T-helper 1 cell treated with Interleukin-12 subunit alpha and Interleukin-12 subunit beta and Interleukin-4 antibody, amounts not matched to agents 30 ng/mL and 1 ng/mL, for 36 hours (primary cell): Measurements from ENCODE around the gene IRF2BP1. TPM values are rescaled to one million over a fixed set of nuclear protein-coding genes. Genes with fewer than 3 reads are reported as not detected.
"Not testable (repeated sequence)": the region's sequence is repeated elsewhere in the genome, so short reads cannot be mapped to it uniquely, and the experiment has no call there.

Experiments used
- intact Hi-C: fragments of 100-400 bp; cut with micrococcal nuclease; formaldehyde crosslinking; loops from one replicate; pipeline ENCODE4 v1.15.1; 2024
- total RNA-seq: library from RNA; stranded (reverse); gene quantifications from 2 replicates; pipeline ENCODE4 v1.2.3, GENCODE V29; 2022

Gene IRF2BP1
- total RNA-seq, 1 donor from 2014 or later, result 15.2 TPM

DNA sequence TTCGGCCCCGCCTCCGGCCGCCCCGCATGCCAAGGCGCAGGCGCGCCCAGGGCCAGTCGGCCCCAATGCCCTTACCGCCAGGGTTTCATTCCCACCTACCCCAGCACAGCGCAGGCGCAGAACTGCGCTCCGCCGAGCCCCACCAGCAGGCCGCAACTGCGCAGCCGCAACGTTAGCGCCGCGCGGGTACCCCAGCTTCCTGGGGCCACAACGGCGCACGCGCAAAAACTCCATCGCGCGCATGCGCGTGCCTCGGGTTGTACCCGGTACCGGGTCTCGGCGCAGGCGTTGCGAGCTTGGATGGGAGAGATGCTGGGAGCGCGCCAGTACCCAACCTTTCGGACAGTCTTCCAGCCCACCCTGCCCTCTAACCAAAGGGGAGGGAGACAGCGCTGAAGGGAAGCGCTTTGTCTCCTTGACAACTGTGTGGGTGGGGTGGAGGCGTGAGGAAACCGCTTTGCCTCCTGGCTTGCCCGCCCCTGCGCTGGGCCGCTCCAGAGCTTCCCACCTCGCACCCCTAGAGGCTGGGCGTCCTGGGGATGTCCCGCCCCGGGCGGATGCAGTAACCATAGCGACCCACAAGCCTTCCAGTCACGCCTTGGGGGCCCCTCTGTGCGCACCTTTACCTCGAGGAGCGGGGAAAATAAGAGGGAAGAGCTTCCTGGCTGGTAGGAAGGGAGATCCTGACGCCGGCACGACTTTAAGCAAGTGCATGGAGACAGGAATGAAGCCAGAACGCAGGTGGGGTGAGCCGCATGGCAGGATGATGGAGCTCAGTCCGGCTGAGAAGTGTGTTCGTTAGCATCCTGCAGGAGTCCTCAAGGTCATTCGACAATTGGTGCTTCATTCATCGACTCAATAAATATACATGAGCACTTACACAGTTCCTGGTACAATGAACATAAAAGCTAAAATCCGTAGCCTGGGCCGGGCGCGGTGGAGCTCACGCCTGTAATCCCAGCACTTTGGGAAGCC, 17.0 kb upstream of the IRF2BP1 start:
- intact Hi-C loops, result loop anchor here (1.0 to 5.0 kb wide), 8 partner anchors 17 to 186 kb away; partner anchors contain the start of genes CCDC61, FBXO46, IRF2BP1 and MEIOSIN

DNA sequence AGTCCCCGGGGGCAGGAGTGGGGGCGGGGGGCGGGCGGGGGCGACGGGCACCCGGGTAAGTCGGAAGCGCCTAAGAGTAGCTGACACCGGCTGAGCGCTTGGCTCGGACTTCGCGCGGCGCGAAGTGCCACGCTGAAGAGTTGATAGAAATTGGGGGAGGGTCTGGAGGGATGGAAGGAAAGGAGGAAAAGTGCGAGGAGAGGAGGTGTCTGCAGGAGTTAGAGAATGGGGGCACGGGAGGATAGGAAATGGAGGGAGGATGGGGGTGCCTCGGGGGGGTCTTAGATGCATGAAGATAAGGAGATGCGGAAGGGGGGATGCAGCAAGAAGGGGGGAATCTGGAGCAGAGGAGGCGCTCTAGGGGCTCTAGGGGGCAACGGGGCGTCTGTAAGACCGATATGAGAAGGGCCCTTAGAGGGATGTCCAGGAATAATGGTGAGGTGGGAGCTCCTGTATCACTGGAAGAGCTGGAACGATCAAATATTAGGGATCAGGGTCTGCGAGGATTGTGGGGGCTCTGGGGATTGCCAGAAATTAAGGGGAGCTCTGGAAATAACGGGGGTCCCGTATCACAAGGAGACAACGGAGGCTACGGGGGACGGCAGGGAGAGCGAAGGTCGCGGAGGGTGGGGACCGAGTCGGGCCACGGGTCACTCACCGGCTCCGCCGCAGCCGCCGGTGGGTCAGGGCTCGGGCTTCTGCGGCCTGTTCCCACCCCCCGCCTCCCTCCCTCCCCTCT, 16.1 kb upstream of the IRF2BP1 start, which contains the start of gene MYPOP:
Gene MYPOP (minus strand): TSS at position 702 of the 739 bp plus-strand sequence. CDS start 840 bp downstream, outside the sequence.
- intact Hi-C loops, result loop anchor here (1.0 to 5.0 kb wide), 7 partner anchors 16 to 185 kb away; partner anchors contain the start of genes CCDC61, FBXO46, IRF2BP1 and MEIOSIN

DNA sequence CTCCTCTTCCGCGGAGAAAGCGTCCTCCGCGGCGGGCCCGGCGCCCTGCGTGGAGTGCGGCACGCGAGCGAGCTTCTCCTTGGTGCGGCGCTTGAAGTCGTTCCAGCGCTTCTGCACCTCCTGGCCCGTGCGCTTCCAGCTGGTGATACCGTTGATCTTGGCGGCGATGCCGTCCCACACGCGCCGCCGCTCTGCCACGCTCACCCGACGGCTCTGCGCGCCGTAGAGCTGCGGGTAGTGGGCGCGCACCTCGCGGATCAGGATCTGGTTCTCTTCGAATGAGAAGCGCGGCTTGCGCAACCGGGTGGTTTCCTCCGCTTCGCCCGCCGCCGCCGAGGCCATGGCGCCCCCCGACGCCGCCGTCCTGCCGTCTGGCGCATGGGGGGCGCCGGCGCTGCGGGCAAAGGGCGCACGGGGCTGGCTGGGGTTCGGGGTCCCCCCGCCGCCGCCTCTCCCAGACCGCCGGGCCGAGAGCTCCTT, 15.5 kb upstream of the IRF2BP1 start:
- intact Hi-C loops, result loop anchor here (5.0 kb wide), 1 partner anchor 169 kb away; the partner anchor contains the start of genes FBXO46 and MEIOSIN

DNA sequence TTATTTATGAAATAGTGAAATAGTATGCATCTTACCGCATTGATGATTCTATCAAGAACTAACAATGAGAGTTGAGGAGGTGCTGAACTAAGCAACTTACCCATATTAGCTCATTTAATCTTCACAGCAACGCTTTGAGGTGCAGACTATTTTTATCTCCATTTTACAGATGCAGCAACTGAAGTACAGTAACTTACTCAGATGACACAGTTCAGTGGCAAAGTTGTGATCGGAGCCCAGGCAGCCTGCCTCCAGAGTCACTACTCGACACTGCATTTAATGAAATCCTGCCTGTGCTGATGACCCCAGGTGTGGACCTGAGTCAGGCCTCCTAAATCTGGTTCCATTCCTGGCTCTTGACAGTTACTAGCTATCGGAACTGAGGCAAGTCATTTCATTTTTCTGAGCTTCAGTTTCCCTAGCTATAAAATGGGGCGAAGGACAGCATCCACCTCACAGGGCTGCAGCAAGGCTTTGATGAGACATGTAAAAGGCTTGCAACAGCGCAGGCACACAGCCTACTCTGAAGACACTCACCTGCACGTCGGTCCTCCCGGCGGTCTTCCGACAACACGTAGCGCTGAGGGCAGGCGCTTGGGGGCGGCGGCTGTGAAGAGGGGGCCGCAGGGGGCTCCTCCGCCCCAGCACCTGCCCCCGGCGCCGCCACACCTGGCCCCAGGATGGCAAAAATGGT, 14.9 kb upstream of the IRF2BP1 start:
- intact Hi-C loops, result loop anchor here (5.0 kb wide), 1 partner anchor 169 kb away; the partner anchor contains the start of genes FBXO46 and MEIOSIN

DNA sequence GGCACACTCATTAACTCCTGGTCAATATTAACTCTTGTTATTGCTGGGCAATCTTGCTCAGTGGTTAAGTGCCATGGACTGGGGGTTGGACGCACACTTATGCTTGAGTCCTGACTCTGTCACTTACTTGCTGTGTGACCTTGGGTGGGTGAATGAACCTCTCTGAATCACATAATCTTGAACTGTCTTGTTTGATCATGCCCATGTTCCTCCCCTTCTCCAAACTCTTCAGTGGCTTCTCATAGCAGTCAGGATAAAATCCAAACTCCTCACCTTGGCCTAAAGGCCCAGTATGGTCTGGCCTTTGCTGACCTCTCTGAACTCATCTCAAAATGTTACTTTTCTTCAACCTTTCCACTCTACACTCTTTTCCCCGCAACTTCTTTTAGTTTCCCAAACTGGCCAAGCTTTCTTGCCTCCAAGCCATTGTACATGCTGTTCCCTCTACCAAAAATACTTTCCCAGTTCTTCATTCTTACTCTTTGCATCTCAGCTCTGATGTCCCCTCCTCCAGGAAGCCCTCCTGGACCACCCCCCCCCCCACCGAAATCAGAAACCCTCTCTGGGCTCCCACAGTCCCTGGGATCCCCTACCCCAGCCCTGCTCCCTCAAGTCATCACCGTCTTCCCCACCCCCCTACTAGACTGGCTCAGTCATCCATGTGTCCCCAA, 14.1 kb upstream of the IRF2BP1 start:
- intact Hi-C loops, result loop anchor here (5.0 kb wide), 1 partner anchor 168 kb away; the partner anchor contains the start of genes FBXO46 and MEIOSIN

DNA sequence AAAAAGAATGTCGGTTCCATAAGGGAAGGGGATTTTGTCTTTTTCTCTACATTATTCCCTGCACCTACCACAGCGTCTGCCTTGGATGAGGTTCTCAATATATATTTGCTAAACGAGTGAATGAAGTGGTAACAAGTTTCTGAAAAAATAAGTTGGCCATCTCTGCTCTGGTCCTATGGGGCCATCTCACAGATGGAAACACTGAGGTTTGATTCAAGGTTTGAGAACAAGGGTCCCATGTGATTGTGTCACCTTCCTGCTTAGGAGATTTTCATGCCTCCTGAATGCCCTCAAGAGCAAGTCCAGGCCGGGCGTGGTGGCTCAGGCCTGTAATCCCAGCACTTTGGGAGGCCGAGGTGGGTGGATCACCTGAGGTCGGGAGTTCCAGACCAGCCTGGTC, 13.3 kb upstream of the IRF2BP1 start:
- intact Hi-C loops, result no loop called here

DNA sequence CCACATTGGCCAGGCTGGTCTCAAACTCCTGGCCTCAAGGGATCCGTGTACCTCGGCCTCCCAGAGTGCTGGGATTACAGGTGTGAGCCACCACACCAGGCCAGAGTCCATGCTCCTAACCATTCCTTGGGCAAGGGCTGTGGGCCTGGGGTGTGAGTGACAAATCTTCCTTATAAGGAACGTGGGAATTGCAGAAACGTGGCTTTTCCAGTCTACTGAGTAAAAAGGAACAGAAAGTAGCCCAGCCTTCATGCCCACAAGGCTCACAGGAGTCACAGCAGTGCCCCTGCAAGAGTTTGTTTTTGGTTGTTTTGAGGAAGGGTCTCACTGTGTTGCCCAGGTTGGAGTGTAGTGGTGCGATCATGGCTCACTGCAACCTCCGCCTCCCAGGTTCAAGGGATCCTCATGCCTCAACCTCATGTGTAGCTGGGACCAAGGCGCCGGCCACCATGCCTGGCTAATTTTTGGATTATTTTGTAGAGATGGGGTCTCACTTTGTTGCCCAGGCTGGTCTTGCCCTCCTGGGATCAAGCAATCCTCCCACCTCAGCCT, 11.4 kb upstream of the IRF2BP1 start:
- intact Hi-C loops, result no loop called here

DNA sequence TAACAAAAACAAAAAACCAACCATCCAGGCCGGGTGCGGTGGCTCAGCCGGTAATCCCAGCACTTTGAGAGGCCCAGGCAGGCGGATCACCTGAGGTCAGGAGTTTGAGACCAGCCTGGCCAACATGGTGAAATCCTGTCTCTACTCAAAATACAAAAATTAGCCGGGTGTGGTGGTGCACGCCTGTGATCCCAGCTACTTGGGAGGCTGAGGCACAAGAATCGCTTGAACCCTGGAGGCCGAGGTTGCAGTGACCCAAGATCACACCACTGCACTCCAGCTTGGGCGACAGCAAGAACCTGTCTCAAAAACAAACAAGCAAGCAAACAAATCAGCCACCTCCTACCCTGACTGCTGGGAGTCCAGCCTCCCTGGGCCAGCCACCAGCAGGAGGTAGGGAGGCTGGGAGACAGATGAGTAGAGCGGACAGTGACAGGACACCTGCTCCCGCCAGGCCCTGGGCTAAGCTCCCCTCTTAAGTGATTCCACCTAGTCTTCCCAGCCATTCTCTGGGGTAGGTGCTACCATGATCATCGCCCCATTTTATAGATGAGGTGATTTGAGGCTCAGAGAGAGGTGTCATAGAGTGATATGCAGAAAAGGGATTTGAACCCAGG, 10.2 kb upstream of the IRF2BP1 start:
- intact Hi-C loops, result not testable (repeated sequence)

DNA sequence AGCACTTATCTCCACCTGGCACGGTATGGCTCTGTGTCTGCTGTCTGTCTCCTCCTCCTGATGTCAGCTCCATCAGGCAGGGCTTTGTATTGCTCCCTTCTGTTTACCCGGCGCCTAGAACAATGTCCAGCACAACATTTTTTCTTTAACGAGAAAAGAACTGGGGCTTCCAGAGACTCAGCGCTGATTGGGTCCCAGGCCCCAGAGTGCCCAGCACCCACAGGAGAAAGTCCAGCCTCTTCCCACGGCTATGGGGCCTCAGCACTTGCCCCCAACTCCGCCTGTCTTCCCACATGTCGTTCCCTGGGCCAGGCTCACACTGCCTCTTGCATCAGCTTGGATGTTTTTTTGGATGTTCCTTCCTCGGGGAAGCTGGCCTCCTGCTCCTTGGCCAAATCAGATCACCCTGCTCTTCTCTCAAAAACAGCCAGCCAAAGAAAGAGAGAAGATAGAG, 9.6 kb upstream of the IRF2BP1 start:
- intact Hi-C loops, result no loop called here

DNA sequence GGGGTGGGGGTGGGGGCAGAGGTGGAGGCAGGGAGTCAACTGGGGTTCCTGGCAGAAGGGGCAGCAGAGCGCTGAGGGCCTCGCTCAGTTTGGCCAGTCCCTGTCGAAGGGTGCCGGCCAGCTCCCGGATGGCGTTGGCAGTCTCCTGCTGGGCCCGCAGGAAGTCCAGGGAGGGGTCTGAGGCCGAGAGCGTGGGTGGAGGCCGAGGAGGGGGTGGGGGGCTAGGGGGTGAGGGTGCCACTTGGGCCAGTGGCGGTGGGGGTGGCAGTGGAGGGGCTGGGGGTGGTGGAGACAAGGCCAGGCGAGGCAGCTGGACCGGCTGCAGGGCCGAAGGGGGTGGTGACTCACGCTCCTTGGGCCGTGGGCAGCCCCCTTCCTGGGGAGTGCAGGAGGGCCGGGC, 4.9 kb upstream of the IRF2BP1 start:
- intact Hi-C loops, result no loop called here

DNA sequence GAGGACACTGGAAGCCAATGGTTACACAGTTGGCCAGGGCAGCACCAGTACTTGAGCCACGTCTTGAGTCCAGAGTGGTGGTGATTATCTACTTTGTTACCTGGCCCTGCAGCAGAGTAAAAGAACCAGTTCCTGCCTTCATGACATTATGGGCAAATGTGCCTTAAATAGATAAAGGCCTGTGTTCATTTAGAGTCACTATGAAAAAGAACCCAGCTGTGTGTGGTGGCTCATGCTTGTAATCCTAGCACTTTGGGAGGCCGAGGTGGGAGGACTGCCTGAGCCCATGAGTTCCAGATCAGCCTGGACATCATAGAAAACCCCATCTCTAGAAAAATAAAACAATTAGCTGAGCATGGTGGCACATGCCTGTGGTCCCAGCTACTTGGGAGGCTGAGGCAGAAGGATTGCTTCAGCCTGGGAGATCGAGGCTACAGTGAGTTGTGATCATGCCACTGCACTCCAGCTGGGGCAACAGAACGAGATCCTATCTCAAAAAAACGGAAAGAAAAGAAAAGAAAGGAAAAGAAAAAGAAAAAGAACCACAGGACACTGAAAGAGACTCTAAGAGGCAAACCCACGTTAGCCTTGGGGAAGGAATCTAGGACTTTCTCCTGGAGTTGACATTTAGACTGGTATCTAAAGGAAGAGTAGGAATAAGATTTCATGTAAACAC, 3.4 kb upstream of the IRF2BP1 start:
- intact Hi-C loops, result no loop called here

DNA sequence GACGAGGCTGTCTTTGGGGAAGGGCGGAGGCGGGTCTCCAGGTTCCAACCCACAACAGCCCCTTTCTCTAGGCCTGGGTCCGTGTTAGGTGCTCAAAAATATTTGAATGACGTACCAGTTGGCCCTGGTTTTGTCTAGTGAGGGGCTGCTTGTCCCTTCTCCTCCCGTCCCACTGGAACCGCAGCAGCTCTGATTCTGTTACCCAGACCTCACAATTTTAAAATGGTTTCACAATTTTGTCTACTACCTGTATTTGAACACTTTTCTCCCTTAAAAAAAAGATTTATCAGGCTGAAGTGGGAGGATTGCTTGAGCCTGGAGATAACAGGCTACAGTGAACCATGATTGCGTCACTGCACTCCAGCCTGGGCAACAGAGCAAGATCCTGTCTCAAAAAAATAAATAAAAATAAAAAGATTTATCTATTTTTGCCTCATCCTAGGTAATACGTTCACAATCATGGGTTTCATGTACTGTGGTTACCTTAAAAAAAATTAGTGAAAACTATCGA, 1.3 kb upstream of the IRF2BP1 start:
- intact Hi-C loops, result no loop called here

DNA sequence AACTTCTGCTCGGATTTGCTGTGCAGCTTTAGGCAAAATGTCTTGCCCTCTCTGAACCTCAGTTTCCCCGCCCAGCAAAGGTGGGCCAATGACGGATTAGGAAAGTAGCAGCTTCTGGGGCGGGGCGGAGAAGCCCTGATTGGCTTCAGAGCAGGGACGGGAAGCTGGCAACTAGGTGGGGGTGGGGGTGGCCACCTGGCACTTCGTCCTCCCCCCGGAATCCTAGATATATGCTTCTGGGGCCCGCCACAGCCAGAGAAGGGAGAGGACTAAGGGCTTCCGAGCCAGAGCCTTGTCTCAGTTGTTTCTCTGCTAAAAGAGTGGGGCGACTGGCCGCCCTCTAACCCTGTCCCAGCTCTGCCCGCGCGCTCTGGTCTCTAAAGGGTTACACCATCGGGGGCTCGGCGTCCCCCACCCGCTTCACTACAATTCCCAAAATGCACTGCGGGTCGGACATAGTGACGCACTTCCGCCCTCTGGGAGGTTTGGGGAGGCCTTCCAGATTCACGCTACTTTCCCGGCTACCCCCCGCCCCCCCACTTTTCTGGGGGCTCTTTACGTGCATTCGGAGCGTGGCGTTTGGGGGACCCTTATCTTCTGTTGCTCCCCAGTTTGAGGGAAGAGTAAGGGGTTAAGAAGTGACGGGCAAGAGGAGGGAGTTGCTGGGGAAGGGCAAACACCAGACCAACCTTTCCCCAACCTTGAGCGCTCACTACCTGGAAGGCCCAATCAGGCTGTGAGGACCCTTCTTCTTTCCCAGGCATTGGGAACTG, 672 bp upstream of the IRF2BP1 start:
- intact Hi-C loops, result loop anchor here (1.0 kb wide), 11 partner anchors 16 to 480 kb away; partner anchors contain the start of genes CCDC61, DMWD, FBXO46 and MYPOP

DNA sequence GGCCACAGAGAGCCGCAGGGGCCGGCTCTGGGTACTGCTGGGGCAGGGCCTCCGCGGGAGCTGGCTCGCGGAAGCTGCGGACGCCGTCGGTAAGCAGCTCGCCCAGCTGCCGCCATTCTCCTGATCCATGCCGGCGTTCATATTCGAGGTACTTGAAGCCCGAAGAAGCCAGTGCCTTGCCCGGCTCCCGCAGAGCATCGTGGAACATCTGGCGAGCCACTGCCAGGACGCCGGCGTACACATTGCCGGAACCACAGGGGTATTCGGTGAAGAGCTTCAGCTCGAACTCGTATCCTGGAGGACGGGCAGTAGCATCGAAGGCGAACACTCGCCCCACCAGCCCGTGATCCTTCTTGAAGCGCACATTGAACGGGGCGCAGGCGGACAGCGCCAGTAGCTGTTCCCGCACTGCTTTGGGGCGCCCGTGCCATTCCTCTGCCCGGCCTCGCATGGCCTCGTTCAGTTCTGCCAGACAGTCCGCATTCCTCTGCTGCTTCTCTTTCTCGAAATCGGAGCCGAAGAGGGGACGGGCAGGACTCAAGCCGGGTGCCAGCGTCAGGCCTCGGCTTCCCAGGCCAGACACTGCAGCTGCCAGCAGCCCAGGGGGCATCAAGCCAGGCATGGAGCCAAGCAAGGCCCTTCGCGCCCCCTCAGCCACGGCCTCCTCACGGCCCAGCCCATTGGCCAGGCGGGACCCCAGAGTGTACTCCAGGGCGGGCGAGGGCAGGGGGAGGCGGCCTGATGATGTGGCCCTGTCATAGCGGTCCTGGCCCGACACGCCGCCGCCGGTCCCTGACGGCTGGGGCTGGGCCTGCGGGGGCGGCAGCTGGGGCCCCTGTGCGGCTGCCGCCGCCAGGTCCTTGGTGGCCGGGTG, 1.0 kb downstream of the IRF2BP1 start:
- intact Hi-C loops, result loop anchor here (5.0 kb wide), 1 partner anchor 462 kb away; the partner anchor contains the start of gene PPP5C

DNA sequence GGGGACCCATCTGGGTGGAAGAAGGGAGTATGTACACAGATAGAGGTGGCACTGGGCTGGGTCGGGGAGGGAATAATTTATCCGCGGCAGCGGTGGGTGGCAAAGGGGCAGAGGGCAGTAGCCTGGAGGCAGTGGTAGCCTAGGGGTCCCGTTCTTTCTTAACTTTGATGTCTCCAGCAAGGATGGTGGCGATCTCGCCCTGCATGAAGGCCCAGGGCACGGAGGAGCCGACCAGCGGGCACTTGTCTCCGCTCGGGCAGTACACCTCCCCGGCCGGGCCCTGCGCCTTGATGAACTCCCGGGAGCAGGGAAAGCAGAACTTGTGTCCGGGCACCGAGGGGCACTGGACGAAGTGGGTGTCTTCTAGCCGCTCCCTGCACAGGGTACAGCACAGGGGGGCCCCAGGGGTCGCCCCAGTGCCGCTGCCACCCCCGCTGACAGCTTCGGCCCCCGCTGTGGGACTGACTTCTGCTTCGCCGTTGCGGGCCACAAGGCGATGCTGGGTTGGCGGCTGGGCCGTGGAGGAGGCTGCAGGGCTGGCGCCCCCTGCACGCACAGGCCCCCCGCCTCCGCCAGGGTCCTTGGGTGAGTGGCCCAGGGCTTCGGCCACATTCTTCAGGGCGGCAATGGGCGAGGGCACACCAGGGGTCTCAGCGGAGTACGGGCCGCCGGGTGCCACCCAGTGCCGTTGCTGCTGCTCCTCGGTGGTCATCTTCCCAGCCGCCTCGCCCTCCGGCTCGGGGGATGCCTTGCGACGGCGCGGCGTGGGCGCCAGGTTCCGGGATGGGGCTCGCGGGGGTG, 1.9 kb downstream of the IRF2BP1 start:
- intact Hi-C loops, result loop anchor here (1.0 to 5.0 kb wide), 3 partner anchors 67 to 463 kb away; partner anchors contain the start of gene PPP5C

DNA sequence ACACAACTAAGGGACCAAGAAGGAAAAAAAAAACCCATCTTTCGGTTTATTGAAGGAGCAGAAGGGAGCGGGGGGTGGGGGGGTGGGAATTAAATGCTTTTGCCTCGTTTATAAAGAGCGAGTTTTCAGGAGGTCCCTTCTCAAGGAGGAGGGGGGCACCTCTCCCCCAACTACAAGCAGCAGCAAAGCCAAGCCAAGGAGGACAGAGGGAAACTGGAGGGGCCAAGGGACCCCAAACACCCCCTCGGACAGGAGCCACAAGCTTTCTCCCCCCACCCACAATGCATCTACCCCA, 2.4 kb downstream of the IRF2BP1 start:
- intact Hi-C loops, result loop anchor here (1.0 to 5.0 kb wide), 3 partner anchors 66 to 464 kb away; partner anchors contain the start of gene PPP5C
